CD4-positive, alpha-beta T cell (primary cell): ENCODE measurements around the gene HSP90AB1. TPM values are rescaled to one million over a fixed set of nuclear protein-coding genes. Genes with fewer than 3 reads are reported as not detected.

Experiments
- ATAC-seq: fragments of 200-7000 bp; cut with Tn5 transposase; one replicate; pipeline ENCODE4 v1.10.0; 2022; ENCODE audit warnings: mild to moderate bottlenecking; ENCODE audit not compliant: poor library complexity
- CTCF ChIA-PET: fragments of 350-600 bp; sonication (Branson Sonifier 250); formaldehyde crosslinking; loops from one replicate; lab custom pipeline; 2021; ENCODE audit warnings: antibody characterized with exemption, inconsistent platforms; lab: Charles Lee
- POLR2A ChIA-PET: fragments of 350-600 bp; sonication (Branson Sonifier 250); formaldehyde crosslinking; loops from one replicate; lab custom pipeline; 2021; ENCODE audit warnings: antibody characterized with exemption, inconsistent platforms; lab: Charles Lee
- DNase-seq, 14 experiments: peaks; one replicate each; pipeline ENCODE4 v3.0.0-alpha.2; 2013 to 2020; ENCODE audit warnings: mixed read lengths in 2 of 14
- H3K27ac ChIP-seq, 2 donors: one replicate each; pipeline versions ENCODE4 v1.5.1 to v1.7.0; 2013; ENCODE audit warnings: low read length in 2 of 2, low read depth in 1 of 2, mild to moderate bottlenecking in 1 of 2
- H3K27me3 ChIP-seq, 2 experiments: 1 replicate in 1 of 2; 2 replicates in 1 of 2; pipeline versions ENCODE4 v1.6.1 to v1.7.0; 2013; ENCODE audit warnings: low read length in 2 of 2, control low read depth in 1 of 2, mild to moderate bottlenecking in 1 of 2, moderate library complexity in 1 of 2; ENCODE audit not compliant: insufficient read depth in 2 of 2, control insufficient read depth in 1 of 2
- H3K36me3 ChIP-seq: one replicate; pipeline ENCODE4 v1.6.1; 2013; ENCODE audit warnings: low read length, control low read depth; ENCODE audit not compliant: insufficient read depth
- H3K4me1 ChIP-seq: one replicate; pipeline ENCODE4 v1.6.1; 2013; ENCODE audit warnings: low read length, control low read depth; ENCODE audit not compliant: insufficient read depth
- H3K4me3 ChIP-seq: one replicate; pipeline ENCODE4 v1.5.1; 2013; ENCODE audit warnings: mild to moderate bottlenecking, low read length, moderate library complexity
- H3K9me3 ChIP-seq, 2 experiments: 1 replicate in 1 of 2; 2 replicates in 1 of 2; pipeline versions ENCODE4 v1.6.1 to v1.7.0; 2013; ENCODE audit warnings: low read length in 2 of 2, mild to moderate bottlenecking in 2 of 2, control low read depth in 1 of 2, moderate library complexity in 1 of 2; ENCODE audit not compliant: control insufficient read depth in 1 of 2, insufficient read depth in 1 of 2
- H3K27ac Mint-ChIP-seq: one replicate; pipeline ENCODE4 v1.8.0; 2020; ENCODE audit warnings: mixed read lengths
- H3K27me3 Mint-ChIP-seq: one replicate; pipeline ENCODE4 v1.8.0; 2021; ENCODE audit warnings: mixed read lengths
- H3K36me3 Mint-ChIP-seq: one replicate; pipeline ENCODE4 v1.8.0; 2021; ENCODE audit warnings: low read depth, mixed read lengths
- H3K4me1 Mint-ChIP-seq: one replicate; pipeline ENCODE4 v1.8.0; 2021; ENCODE audit warnings: low read depth, mixed read lengths
- H3K4me3 Mint-ChIP-seq: one replicate; pipeline ENCODE4 v1.8.0; 2020; ENCODE audit warnings: mild to moderate bottlenecking, mixed read lengths
- H3K9me3 Mint-ChIP-seq: one replicate; pipeline ENCODE4 v1.8.0; 2020; ENCODE audit warnings: mixed read lengths
- intact Hi-C, 2 experiments: fragments of 100-400 bp; cut with DNase I in 1 of 2; cut with micrococcal nuclease in 1 of 2; formaldehyde crosslinking; loops; one replicate each; pipeline versions ENCODE4 v1.15.1 to v1.9.0; 2023 to 2025; cut with DNase I, micrococcal nuclease
- total RNA-seq, 174 experiments: library from RNA in 2 of 174; stranded (reverse) in 2 of 174; gene quantifications; one replicate each; pipeline ENCODE4 v1.2.3 and lab custom pipeline; 2021 to 2026
- TF ChIP-seq, protein P1 (sequence below): fragments of 200-600 bp; IDR thresholded peaks from one replicate; pipeline ENCODE4 v1.8.0; 2022; ENCODE audit warnings: antibody characterized with exemption, mild to moderate bottlenecking

Gene HSP90AB1
- total RNA-seq, 2 experiments from 2014 or later, result 401 to 405 TPM

DNA sequence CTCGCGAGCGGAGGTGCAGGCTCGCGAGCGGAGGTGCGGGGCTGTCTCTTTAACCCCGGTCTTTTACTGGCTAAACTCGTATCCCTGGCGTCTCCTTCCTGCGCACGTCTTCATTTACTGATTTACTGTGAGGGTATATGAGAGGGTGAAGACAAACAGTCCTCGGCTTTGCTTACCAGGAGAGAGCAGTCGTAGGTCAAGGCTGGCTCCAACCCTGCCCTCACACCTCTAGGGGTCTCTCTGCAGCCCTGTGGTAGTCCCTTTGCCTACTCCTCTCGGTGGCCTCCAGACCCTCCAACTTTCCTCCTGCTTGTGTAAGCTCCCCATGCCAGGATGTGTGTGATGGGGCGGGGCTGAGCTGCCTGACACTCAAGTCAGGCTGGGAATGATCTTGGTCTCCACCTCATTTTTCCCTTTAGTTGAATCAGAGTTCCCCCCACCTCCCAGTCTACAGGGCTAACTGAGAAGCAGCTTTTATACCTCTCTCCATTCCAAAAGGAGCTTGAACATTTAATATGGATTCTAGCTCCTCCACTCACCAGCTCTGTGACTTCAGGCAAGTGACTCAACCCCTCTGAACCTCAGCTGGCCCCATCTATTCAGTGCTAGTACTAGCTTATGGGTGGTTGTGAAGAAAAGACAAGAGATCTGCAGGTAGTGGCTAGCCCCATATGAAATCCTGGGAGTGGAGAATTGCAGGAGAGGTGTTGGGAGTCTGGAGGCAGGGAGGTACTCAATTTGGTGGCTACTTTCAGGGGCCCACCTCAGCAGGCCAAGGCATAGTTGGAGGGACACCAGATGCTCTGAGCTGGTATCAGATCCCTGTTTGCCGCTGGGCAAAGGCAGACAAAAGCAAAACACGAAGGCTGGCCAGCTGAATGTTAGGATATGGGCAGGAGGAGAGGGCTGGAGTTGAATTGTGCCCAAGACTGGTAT is 22.6 kb upstream of the HSP90AB1 start:
- Histone ChIP-seq H3K27ac (no peak overlapping the region), H3K4me3 (peak overlapping the region; percentile 55), H3K36me3 (no peaks in the 10 kb centered on the region), H3K27me3 (peaks cover under 1 to 1% of the 10 kb centered on the region in 2 experiments), H3K4me1 (peaks cover 33% of the 10 kb centered on the region), H3K9me3 (no peaks in the 10 kb centered on the region)
- no peaks in the 10 kb centered on the region for H3K9me3 Mint-ChIP-seq
- ChIA-PET CTCF (interaction anchor here (0.6 to 1.8 kb wide), 9 partner anchors 11 to 89 kb away, joined by 3 to 7 read pairs (median 4); partner anchors contain the start of genes AARS2, HSP90AB1 and SLC35B2), POLR2A (interaction anchor here (0.5 to 5.8 kb wide), 6 partner anchors 13 to 52 kb away, joined by 3 to 62 read pairs (median 4); partner anchors contain the start of genes HSP90AB1, SLC35B2 and TMEM151B)
- H3K4me3 Mint-ChIP-seq, result peak overlapping the region; percentile 84
- ATAC-seq (no peak), DNase-seq (peak in 1 of 14 experiments; percentile 24)
- TF ChIP-seq, protein P1, sequence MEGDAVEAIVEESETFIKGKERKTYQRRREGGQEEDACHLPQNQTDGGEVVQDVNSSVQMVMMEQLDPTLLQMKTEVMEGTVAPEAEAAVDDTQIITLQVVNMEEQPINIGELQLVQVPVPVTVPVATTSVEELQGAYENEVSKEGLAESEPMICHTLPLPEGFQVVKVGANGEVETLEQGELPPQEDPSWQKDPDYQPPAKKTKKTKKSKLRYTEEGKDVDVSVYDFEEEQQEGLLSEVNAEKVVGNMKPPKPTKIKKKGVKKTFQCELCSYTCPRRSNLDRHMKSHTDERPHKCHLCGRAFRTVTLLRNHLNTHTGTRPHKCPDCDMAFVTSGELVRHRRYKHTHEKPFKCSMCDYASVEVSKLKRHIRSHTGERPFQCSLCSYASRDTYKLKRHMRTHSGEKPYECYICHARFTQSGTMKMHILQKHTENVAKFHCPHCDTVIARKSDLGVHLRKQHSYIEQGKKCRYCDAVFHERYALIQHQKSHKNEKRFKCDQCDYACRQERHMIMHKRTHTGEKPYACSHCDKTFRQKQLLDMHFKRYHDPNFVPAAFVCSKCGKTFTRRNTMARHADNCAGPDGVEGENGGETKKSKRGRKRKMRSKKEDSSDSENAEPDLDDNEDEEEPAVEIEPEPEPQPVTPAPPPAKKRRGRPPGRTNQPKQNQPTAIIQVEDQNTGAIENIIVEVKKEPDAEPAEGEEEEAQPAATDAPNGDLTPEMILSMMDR, result no peak
- no peaks in the 10 kb centered on the region for H3K27me3 Mint-ChIP-seq
- H3K4me1 Mint-ChIP-seq, result peaks cover 28% of the 10 kb centered on the region
- H3K27ac Mint-ChIP-seq, result no peak overlapping the region
- H3K36me3 Mint-ChIP-seq, result no peaks in the 10 kb centered on the region
- intact Hi-C loops, result loop anchor here (2.0 to 10.0 kb wide), 3 partner anchors 33 to 589 kb away; partner anchors contain the start of genes SLC35B2 (in 2 of the 2), MAD2L1BP (in 1 of the 2), MRPL14 (in 1 of the 2) and TMEM63B (in 1 of the 2)

DNA sequence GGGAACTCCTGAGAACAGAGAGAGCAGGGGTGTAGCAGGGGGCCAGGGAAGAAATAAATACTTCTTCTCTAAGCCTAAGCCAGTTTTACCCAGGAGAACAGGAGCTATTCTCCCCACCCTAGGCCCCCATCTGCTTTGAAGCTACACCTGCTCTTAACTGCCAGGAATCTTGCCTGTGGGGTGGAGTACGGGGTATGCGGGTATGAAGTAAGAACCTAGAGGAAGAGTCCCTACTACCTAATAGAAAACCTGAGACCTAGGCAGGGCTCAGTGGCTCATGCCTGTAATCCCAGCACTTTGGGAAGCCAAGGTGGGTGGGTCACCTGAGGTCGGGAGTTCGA is 22.0 kb upstream of the HSP90AB1 start:
- Mint-ChIP-seq H3K4me3 (peak overlapping the region; percentile 84), H3K27me3 (no peaks in the 10 kb centered on the region), H3K4me1 (peaks cover 28% of the 10 kb centered on the region), H3K9me3 (no peaks in the 10 kb centered on the region), H3K36me3 (no peaks in the 10 kb centered on the region), H3K27ac (no peak overlapping the region)
- Histone ChIP-seq H3K4me3 (no peak overlapping the region), H3K4me1 (peaks cover 27% of the 10 kb centered on the region), H3K27ac (no peak overlapping the region), H3K36me3 (no peaks in the 10 kb centered on the region), H3K27me3 (no peaks in the 10 kb centered on the region), H3K9me3 (no peaks in the 10 kb centered on the region)
- no peak for ATAC-seq
- POLR2A ChIA-PET, result interaction anchor here (0.9 to 5.8 kb wide), 5 partner anchors 13 to 53 kb away, joined by 3 to 62 read pairs (median 5); partner anchors contain the start of genes HSP90AB1, SLC35B2 and TMEM151B
- intact Hi-C loops, result loop anchor here (2.0 to 10.0 kb wide), 3 partner anchors 32 to 590 kb away; partner anchors contain the start of genes SLC35B2 (in 2 of the 2), MAD2L1BP (in 1 of the 2), MRPL14 (in 1 of the 2) and TMEM63B (in 1 of the 2)
- CTCF ChIA-PET, result interaction anchor here (1.3 kb wide), 1 partner anchor 32 kb away, joined by 5 read pairs; the partner anchor contains the start of gene SLC35B2
- DNase-seq, result no peak
- TF ChIP-seq, protein P1, result no peak

DNA sequence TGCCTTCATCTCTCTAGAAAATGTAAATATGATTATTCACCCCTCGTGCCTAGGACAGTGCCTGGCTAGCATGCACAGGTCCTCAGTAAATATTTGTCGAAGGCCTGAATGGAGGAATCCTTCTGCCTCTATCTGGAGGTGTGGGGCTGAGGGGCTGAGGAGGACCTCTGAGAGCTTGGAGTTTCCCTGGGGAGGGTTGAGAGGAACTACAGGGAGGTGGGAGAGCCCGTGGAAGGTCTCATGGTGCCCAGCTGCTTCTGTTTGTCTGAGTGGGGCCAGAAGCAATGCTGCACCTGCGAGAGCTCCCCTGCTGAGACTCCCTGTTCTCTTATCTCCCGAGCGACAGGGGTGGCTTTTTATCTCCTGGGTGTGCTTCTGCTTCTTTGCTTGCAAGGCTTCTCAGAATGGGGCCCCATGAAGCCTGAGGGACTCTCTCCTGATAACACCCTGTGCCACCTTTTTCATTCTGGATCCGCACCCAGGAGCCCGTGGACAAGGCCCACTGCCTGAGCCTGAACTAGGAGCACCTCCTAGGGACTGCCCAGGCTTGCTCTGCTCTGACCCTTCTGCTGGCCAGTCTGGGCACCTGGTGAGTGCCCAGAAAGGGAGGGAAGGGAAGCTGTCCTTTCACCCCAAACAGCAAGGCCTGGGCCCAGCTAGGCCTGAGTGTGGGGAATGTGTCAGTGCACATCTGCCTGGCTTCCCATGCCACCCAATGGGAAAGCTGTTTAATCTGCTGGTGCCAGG is 21.1 kb upstream of the HSP90AB1 start:
- TF ChIP-seq, protein P1, result no peak
- ATAC-seq (no peak), DNase-seq (no peak)
- no peaks in the 10 kb centered on the region for H3K9me3 Mint-ChIP-seq
- no peaks in the 10 kb centered on the region for H3K9me3 ChIP-seq
- H3K4me1 Mint-ChIP-seq, result peaks cover 28% of the 10 kb centered on the region
- peak overlapping the region; percentile 35 for H3K4me3 Mint-ChIP-seq
- H3K36me3 ChIP-seq, result no peaks in the 10 kb centered on the region
- peaks cover 27% of the 10 kb centered on the region for H3K4me1 ChIP-seq
- H3K4me3 ChIP-seq, result no peak overlapping the region
- H3K27me3 Mint-ChIP-seq, result no peaks in the 10 kb centered on the region
- intact Hi-C loops, result loop anchor here in 1 of 2 experiments (2.0 to 10.0 kb wide), 2 partner anchors 99 to 591 kb away; partner anchors contain the start of genes MAD2L1BP, MRPL14 and TMEM63B
- no peak overlapping the region for H3K27ac Mint-ChIP-seq
- H3K27me3 ChIP-seq, result no peaks in the 10 kb centered on the region
- ChIA-PET CTCF (no interaction called here), POLR2A (interaction anchor here (5.8 kb wide), 1 partner anchor 20 kb away, joined by 62 read pairs; the partner anchor contains the start of gene HSP90AB1)
- H3K36me3 Mint-ChIP-seq, result no peaks in the 10 kb centered on the region
- no peak overlapping the region for H3K27ac ChIP-seq
